Endothelial cell of umbilical vein (primary cell): ENCODE measurements around the gene GRIK1. TPM values are rescaled to one million over a fixed set of nuclear protein-coding genes. Genes with fewer than 3 reads are reported as not detected.

Experiments
- BruUV-seq: library from RNA; stranded (reverse); fragments of 400-500 nt; replicated peaks from 2 replicates; lab custom pipeline; 2021; lab: Mats Ljungman, UMichigan
- CTCF ChIA-PET: fragments of 300-600, 350-600 bp; sonication (Branson Sonifier 250); formaldehyde crosslinking; loops from one replicate; lab custom pipeline; 2021; ENCODE audit warnings: antibody characterized with exemption, inconsistent platforms; lab: Charles Lee
- POLR2A ChIA-PET: fragments of 300-600, 350-600 bp; sonication (Branson Sonifier 250); formaldehyde crosslinking; loops from one replicate; lab custom pipeline; 2021; ENCODE audit warnings: antibody characterized with exemption, inconsistent platforms; lab: Charles Lee
- DNase-seq: peaks from one replicate; pipeline ENCODE4 v3.0.0-alpha.2; 2011; ENCODE audit warnings: low read depth, low spot score
- FAIRE-seq: peaks from 2 replicates; lab custom pipeline; 2011; peaks lifted over from hg19 to GRCh38; lab: Jason Lieb, UNC
- H2AFZ ChIP-seq: 2 replicates; pipeline ENCODE4 v1.6.0; 2012; ENCODE audit warnings: low read depth, low read length, control low read depth, inconsistent platforms
- H3K27ac ChIP-seq: 2 replicates; pipeline ENCODE4 v1.5.1; 2011; ENCODE audit warnings: low read depth, mild to moderate bottlenecking, control low read depth, low read length, moderate library complexity; ENCODE audit not compliant: insufficient read depth
- H3K27me3 ChIP-seq, 2 experiments: 2 replicates each; pipeline versions ENCODE4 v1.6.0 to v1.6.1; 2011; ENCODE audit warnings: low read length in 2 of 2, mixed read lengths in 1 of 2; ENCODE audit not compliant: control insufficient read depth in 2 of 2, insufficient read depth in 2 of 2
- H3K36me3 ChIP-seq, 2 experiments: 2 replicates in 1 of 2; 3 replicates in 1 of 2; pipeline ENCODE4 v1.5.1; 2011; ENCODE audit warnings: low read length in 2 of 2, mild to moderate bottlenecking in 1 of 2, moderate library complexity in 1 of 2; ENCODE audit not compliant: control insufficient read depth in 2 of 2, insufficient read depth in 2 of 2; ENCODE audit errors: extremely low read depth in 1 of 2
- H3K4me1 ChIP-seq: 3 replicates; pipeline ENCODE4 v1.5.1; 2011; ENCODE audit warnings: mild to moderate bottlenecking, low read length; ENCODE audit not compliant: control insufficient read depth, insufficient read depth; ENCODE audit errors: extremely low read depth
- H3K4me2 ChIP-seq: 2 replicates; pipeline ENCODE4 v1.6.1; 2011; ENCODE audit warnings: low read length, control low read depth, mixed read lengths; ENCODE audit not compliant: insufficient read depth
- H3K4me3 ChIP-seq, 3 experiments: fragments of 200-600 bp in 1 of 3; sonication (generic), shearing (Covaris generic) in 1 of 3; replicated peaks in 1 of 3; 2 replicates each; pipeline ENCODE4 v1.5.1; 2011 to 2016; ENCODE audit warnings: control low read depth in 3 of 3, low read length in 3 of 3, mild to moderate bottlenecking in 2 of 3, inconsistent platforms in 1 of 3, low read depth in 1 of 3, moderate library complexity in 1 of 3; ENCODE audit not compliant: insufficient read depth in 1 of 3
- H3K79me2 ChIP-seq: 2 replicates; pipeline ENCODE4 v1.6.0; 2012; ENCODE audit warnings: low read length, inconsistent platforms; ENCODE audit not compliant: control insufficient read depth, insufficient read depth
- H3K9ac ChIP-seq: replicated peaks from 2 replicates; pipeline ENCODE3; 2011; ENCODE audit warnings: low read length, control low read depth; ENCODE audit not compliant: insufficient read depth; ENCODE audit errors: extremely low read depth
- H3K9me1 ChIP-seq: replicated peaks from 3 replicates; pipeline ENCODE4 v1.6.0; 2011; ENCODE audit warnings: mild to moderate bottlenecking, low read length; ENCODE audit not compliant: control insufficient read depth, insufficient read depth; ENCODE audit errors: extremely low read depth
- H3K9me3 ChIP-seq: replicated peaks from 2 replicates; pipeline ENCODE4 v1.5.1; 2012; ENCODE audit warnings: low read length, inconsistent platforms; ENCODE audit not compliant: control insufficient read depth, insufficient read depth
- H4K20me1 ChIP-seq: replicated peaks from 2 replicates; pipeline ENCODE3; 2011; ENCODE audit warnings: mild to moderate bottlenecking, low read length; ENCODE audit not compliant: control insufficient read depth, insufficient read depth; ENCODE audit errors: extremely low read depth
- EZH2 ChIP-seq: IDR thresholded peaks from 2 replicates; pipeline ENCODE4 v1.6.1; 2012; ENCODE audit warnings: borderline replicate concordance, low read depth, mild to moderate bottlenecking, moderate library complexity, low read length, inconsistent platforms; ENCODE audit not compliant: severe bottlenecking
- GATA2 ChIP-seq: IDR thresholded peaks from 2 replicates; pipeline ENCODE4 v1.7.0; 2011; ENCODE audit warnings: low read depth, mild to moderate bottlenecking, moderate library complexity, mixed read lengths, low read length; ENCODE audit not compliant: insufficient read length, insufficient read depth
- POLR2A ChIP-seq: IDR thresholded peaks from 2 replicates; pipeline ENCODE4 v1.6.1; 2012; ENCODE audit warnings: low read depth, mild to moderate bottlenecking, control low read depth, low read length
- POLR2AphosphoS5 ChIP-seq: IDR thresholded peaks from 2 replicates; pipeline ENCODE4 v1.6.1; 2012; ENCODE audit warnings: low read depth, mild to moderate bottlenecking, control low read depth, low read length, moderate library complexity; ENCODE audit not compliant: insufficient read depth
- dilution Hi-C: fragments of 300-500 bp; cut with MboI; formaldehyde crosslinking; loops from one replicate; pipeline ENCODE4 v1.15.0; 2019; ENCODE audit warnings: low sequenced_read_pairs; ENCODE audit not compliant: extremely low pct_ligation_motif_present
- intact Hi-C: fragments of 100-400 bp; cut with micrococcal nuclease; formaldehyde crosslinking; loops from one replicate; pipeline ENCODE4 v1.10.0; 2022
- polyA plus RNA-seq, 4 experiments: library from polyadenylated mRNA; depleted of rRNA in 3 of 4; stranded (reverse) in 3 of 4; unstranded in 1 of 4; fragments of >200 nt; gene quantifications; 2 replicates each; pipeline versions ENCODE4 v1.2.1 to v1.2.3, GENCODE V29; 2011 to 2012; ENCODE audit warnings: missing spikeins in 1 of 4
- total RNA-seq: library from RNA; stranded (reverse); gene quantifications from 2 replicates; pipeline ENCODE4 v1.2.3, GENCODE V29; 2021

Gene GRIK1
- total and polyA plus RNA-seq, 2 donors (not counting 3 experiments of a cell fraction or from before 2014, with no cell fraction given), result not detected

- Histone ChIP-seq H3K9me1 (no peaks in the 10 kb centered on the region), H3K9me3 (no peaks in the 10 kb centered on the region), H3K27ac (no peak overlapping the region), H3K27me3 (no peaks in the 10 kb centered on the region), H3K9ac (no peak overlapping the region), H3K36me3 (no peaks in the 10 kb centered on the region), H3K4me1 (no peaks in the 10 kb centered on the region), H3K4me3 (no peak overlapping the region), H2AFZ (no peak overlapping the region), H3K4me2 (no peak overlapping the region), H3K79me2 (no peaks in the 10 kb centered on the region), H4K20me1 (no peaks in the 10 kb centered on the region)
- ChIA-PET POLR2A (no interaction called here), CTCF (no interaction called here)
- intact Hi-C loops, result no loop called here
- DNase-seq (no peak), FAIRE-seq (no peak)
- dilution Hi-C loops, result no loop called here
- no TSS peak for BruUV-seq
- TF ChIP-seq EZH2 (no peak), POLR2AphosphoS5 (no peak), GATA2 (no peak)
Measured at GRCh38 chr21:29979043-29979442, 39.2 kb upstream of the GRIK1 start.

DNA sequence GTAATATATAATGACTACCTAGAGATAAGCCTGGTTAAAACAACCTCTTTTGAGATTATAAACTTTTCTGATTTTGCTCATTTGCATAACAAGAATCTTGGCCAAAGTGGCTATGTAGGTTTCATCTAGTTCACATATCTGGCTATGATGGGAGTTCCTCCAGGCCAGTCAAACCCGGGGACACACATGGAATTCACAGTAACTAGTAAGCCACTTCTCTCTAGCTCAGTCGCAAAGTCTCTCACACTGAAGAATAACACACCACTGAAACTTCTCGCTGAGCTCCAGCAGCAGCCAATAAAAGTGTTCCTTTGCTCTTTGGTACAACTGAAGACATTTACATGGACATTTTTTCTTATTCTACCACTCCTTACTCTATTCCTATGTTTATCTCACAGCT is 36.0 kb upstream of the GRIK1 start:
- intact Hi-C loops, result no loop called here
- Histone ChIP-seq H3K9me3 (no peaks in the 10 kb centered on the region), H3K27me3 (no peaks in the 10 kb centered on the region), H2AFZ (no peak overlapping the region), H3K27ac (no peak overlapping the region), H3K79me2 (no peaks in the 10 kb centered on the region), H3K4me2 (no peak overlapping the region), H3K9me1 (no peaks in the 10 kb centered on the region), H3K4me3 (no peak overlapping the region), H3K9ac (no peak overlapping the region), H3K4me1 (no peaks in the 10 kb centered on the region), H4K20me1 (no peaks in the 10 kb centered on the region), H3K36me3 (no peaks in the 10 kb centered on the region)
- no peak for TF ChIP-seq POLR2AphosphoS5
- TF ChIP-seq POLR2A, result no peak
- no peak for TF ChIP-seq EZH2
- POLR2A ChIA-PET, result no interaction called here
- CTCF ChIA-PET, result no interaction called here
- no TSS peak for BruUV-seq
- dilution Hi-C loops, result no loop called here
- FAIRE-seq, result no peak
- DNase-seq, result no peak
